Caco-2 (cell line): ENCODE measurements around the gene C2orf72. TPM values are rescaled to one million over a fixed set of nuclear protein-coding genes. Genes with fewer than 3 reads are reported as not detected.

Experiments
- BruUV-seq: library from RNA; stranded (reverse); fragments of 400-500 nt; replicated peaks from 2 replicates; lab custom pipeline; 2021; lab: Mats Ljungman, UMichigan
- CTCF ChIA-PET: fragments of 300-600 bp; sonication (Branson Sonifier 250); formaldehyde crosslinking; loops from one replicate; lab custom pipeline; 2022; ENCODE audit warnings: antibody characterized with exemption; lab: Charles Lee
- POLR2A ChIA-PET: fragments of 300-600 bp; sonication (Branson Sonifier 250); formaldehyde crosslinking; loops from one replicate; lab custom pipeline; 2022; ENCODE audit warnings: antibody characterized with exemption; lab: Charles Lee
- DNase-seq, 2 experiments: peaks; one replicate each; pipeline versions ENCODE4 v3.0.0 to v3.0.0-alpha.2; 2020 to 2022
- H3K27me3 ChIP-seq: replicated peaks from 2 replicates; pipeline ENCODE4 v1.6.0; 2011; ENCODE audit warnings: low read length; ENCODE audit not compliant: control insufficient read depth, insufficient read depth
- H3K36me3 ChIP-seq: 2 replicates; pipeline ENCODE4 v1.5.1; 2011; ENCODE audit warnings: low read length; ENCODE audit not compliant: control insufficient read depth, insufficient read depth
- H3K4me1 ChIP-seq: fragments of 250-450 bp; sonication (Bioruptor Pico); 2 replicates; pipeline ENCODE4 v1.5.1; 2020; ENCODE audit warnings: mild to moderate bottlenecking
- H3K4me3 ChIP-seq: 2 replicates; pipeline ENCODE4 v1.5.1; 2011; ENCODE audit warnings: low read depth, mild to moderate bottlenecking, control low read depth, low read length
- H3K9me3 ChIP-seq: fragments of 250-450 bp; sonication (Bioruptor Pico); 2 replicates; pipeline ENCODE4 v1.5.1; 2020; ENCODE audit warnings: mild to moderate bottlenecking, moderate library complexity
- H3K27ac Mint-ChIP-seq: one replicate; pipeline ENCODE4 v1.8.0; 2022; ENCODE audit warnings: mixed read lengths; ENCODE audit not compliant: unreplicated experiment
- H3K27me3 Mint-ChIP-seq: one replicate; pipeline ENCODE4 v1.8.0; 2022; ENCODE audit warnings: mixed read lengths; ENCODE audit not compliant: insufficient read depth, unreplicated experiment
- H3K36me3 Mint-ChIP-seq: one replicate; pipeline ENCODE4 v1.8.0; 2022; ENCODE audit warnings: mild to moderate bottlenecking, mixed read lengths; ENCODE audit not compliant: insufficient read depth, unreplicated experiment
- H3K4me1 Mint-ChIP-seq: one replicate; pipeline ENCODE4 v1.8.0; 2022; ENCODE audit warnings: low read depth, mixed read lengths; ENCODE audit not compliant: unreplicated experiment
- H3K4me3 Mint-ChIP-seq: one replicate; pipeline ENCODE4 v1.8.0; 2022; ENCODE audit warnings: mild to moderate bottlenecking, moderate library complexity, mixed read lengths; ENCODE audit not compliant: unreplicated experiment
- H3K9me3 Mint-ChIP-seq: one replicate; pipeline ENCODE4 v1.8.0; 2022; ENCODE audit warnings: mixed read lengths; ENCODE audit not compliant: unreplicated experiment
- intact Hi-C: fragments of 100-400 bp; cut with micrococcal nuclease; formaldehyde crosslinking; loops from one replicate; pipeline ENCODE4 v1.10.0; 2022; ENCODE audit not compliant: unreplicated experiment
- total RNA-seq: library from RNA; stranded (reverse); gene quantifications from 2 replicates; pipeline ENCODE4 v1.2.3, GENCODE V29; 2022
- TF ChIP-seq, protein P1 (sequence below), 2 experiments: fragments of 200-600 bp in 1 of 2; IDR thresholded peaks; 1 replicate in 1 of 2; 2 replicates in 1 of 2; pipeline versions ENCODE4 v1.5.1 to v1.8.0; 2011 to 2022; ENCODE audit warnings: antibody characterized with exemption in 1 of 2, control low read depth in 1 of 2, inconsistent platforms in 1 of 2, low read depth in 1 of 2, low read length in 1 of 2, mild to moderate bottlenecking in 1 of 2, moderate library complexity in 1 of 2; ENCODE audit not compliant: insufficient read depth in 1 of 2, severe bottlenecking in 1 of 2, unreplicated experiment in 1 of 2

The C2orf72 gene
- total RNA-seq, 1 experiment from 2014 or later = 105 TPM

- peaks cover 62% of the 10 kb centered on the region for H3K4me1 ChIP-seq
- intact Hi-C loops = no loop called here
- H3K27me3 ChIP-seq = no peaks in the 10 kb centered on the region
- no peak overlapping the region for H3K4me3 ChIP-seq
- ChIA-PET CTCF (interaction anchor here (0.7 kb wide), 1 partner anchor 1538 kb away, joined by 4 read pairs; no protein-coding TSS in a partner anchor), POLR2A (no interaction called here)
- Mint-ChIP-seq H3K4me1 (peaks cover 17% of the 10 kb centered on the region), H3K36me3 (no peaks in the 10 kb centered on the region), H3K9me3 (no peaks in the 10 kb centered on the region), H3K27ac (peak overlapping the region; percentile 97), H3K4me3 (no peak overlapping the region), H3K27me3 (no peaks in the 10 kb centered on the region)
- no peaks in the 10 kb centered on the region for H3K36me3 ChIP-seq
- TF ChIP-seq, protein P1, sequence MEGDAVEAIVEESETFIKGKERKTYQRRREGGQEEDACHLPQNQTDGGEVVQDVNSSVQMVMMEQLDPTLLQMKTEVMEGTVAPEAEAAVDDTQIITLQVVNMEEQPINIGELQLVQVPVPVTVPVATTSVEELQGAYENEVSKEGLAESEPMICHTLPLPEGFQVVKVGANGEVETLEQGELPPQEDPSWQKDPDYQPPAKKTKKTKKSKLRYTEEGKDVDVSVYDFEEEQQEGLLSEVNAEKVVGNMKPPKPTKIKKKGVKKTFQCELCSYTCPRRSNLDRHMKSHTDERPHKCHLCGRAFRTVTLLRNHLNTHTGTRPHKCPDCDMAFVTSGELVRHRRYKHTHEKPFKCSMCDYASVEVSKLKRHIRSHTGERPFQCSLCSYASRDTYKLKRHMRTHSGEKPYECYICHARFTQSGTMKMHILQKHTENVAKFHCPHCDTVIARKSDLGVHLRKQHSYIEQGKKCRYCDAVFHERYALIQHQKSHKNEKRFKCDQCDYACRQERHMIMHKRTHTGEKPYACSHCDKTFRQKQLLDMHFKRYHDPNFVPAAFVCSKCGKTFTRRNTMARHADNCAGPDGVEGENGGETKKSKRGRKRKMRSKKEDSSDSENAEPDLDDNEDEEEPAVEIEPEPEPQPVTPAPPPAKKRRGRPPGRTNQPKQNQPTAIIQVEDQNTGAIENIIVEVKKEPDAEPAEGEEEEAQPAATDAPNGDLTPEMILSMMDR (IDR thresholded peaks at IDR 0.05; ENCODE audit: insufficient read depth in 1 of 2, low read depth in 1 of 2, low read length in 1 of 2, severe bottlenecking in 1 of 2, unreplicated experiment in 1 of 2) = no peak
- no peak for DNase-seq
- no TSS peak for BruUV-seq
- no peaks in the 10 kb centered on the region for H3K9me3 ChIP-seq
These were observed 4.7 kb upstream of the C2orf72 start for GRCh38 chr2:231032575-231033140.

DNA sequence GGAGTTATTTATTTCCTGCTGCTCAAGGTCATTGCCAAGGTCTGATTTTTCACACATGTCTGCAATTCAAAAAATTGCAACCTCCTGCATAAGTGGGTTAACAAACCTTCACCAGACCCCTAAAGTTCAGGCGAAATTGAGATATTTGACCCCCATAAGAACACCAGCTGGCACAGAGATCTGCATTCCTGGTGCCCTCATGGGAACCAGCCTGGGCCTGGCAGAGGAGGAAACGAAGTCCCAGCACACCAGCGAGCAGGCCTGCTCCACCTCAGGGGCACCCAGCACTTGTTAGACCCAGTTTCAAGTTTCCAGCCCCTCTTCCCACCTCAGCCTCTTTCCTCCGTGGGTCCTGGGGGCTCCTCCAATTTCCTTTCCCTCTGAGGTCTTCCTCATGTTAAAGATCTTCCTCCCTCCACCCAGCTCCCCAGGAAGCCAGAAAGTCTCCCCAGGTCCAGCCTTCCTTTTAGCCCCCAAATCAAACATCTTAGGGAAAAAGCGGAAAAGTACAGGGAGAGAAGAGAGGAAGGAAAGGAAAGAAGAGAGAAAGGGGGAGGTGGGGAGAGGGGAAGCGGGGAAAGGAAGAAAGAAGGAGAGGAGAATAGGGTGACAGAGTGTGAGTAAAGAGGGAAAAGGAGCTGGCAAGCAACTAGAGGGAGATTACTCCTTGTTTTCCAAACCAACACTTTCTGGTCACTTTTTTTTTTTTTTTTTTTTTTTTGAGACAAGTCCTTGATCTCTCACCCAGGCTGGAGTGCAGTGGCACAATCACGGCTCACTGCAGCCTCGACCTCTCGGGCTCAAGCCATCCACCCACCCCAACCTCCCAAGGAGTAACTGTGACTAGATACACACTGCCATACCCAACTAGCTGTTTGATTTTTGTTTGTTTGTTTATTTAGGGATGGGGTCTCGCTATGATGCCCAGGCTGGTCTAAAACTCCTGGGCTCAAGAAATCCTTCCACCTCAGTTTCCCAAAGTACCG lies 3.9 kb upstream of the C2orf72 start:
- H3K27me3 ChIP-seq = no peaks in the 10 kb centered on the region
- peak overlapping the region; percentile 66 for H3K4me3 Mint-ChIP-seq
- H3K36me3 ChIP-seq = no peaks in the 10 kb centered on the region
- H3K36me3 Mint-ChIP-seq = peaks cover 2% of the 10 kb centered on the region
- TF ChIP-seq, protein P1 (IDR thresholded peaks at IDR 0.05; ENCODE audit: insufficient read depth in 1 of 2, low read depth in 1 of 2, low read length in 1 of 2, severe bottlenecking in 1 of 2, unreplicated experiment in 1 of 2) = no peak
- TSS peak; percentile 28 for BruUV-seq
- ChIA-PET POLR2A (interaction anchor here (0.6 kb wide), 1 partner anchor 20 kb away, joined by 5 read pairs; no protein-coding TSS in a partner anchor), CTCF (interaction anchor here (0.7 to 1.0 kb wide), 3 partner anchors 19 to 1539 kb away, joined by 3 to 4 read pairs (median 3); no protein-coding TSS in a partner anchor)
- intact Hi-C loops = loop anchor here (1.0 to 2.0 kb wide), 4 partner anchors 17 to 163 kb away; no protein-coding TSS in a partner anchor
- peaks cover 17% of the 10 kb centered on the region for H3K4me1 Mint-ChIP-seq
- H3K9me3 ChIP-seq = no peaks in the 10 kb centered on the region
- DNase-seq = peak in 1 of 2 experiments; percentile 66
- no peak overlapping the region for H3K4me3 ChIP-seq
- H3K27me3 Mint-ChIP-seq = no peaks in the 10 kb centered on the region
- no peaks in the 10 kb centered on the region for H3K9me3 Mint-ChIP-seq
- peaks cover 62% of the 10 kb centered on the region for H3K4me1 ChIP-seq
- peak overlapping the region; percentile 97 for H3K27ac Mint-ChIP-seq

DNA sequence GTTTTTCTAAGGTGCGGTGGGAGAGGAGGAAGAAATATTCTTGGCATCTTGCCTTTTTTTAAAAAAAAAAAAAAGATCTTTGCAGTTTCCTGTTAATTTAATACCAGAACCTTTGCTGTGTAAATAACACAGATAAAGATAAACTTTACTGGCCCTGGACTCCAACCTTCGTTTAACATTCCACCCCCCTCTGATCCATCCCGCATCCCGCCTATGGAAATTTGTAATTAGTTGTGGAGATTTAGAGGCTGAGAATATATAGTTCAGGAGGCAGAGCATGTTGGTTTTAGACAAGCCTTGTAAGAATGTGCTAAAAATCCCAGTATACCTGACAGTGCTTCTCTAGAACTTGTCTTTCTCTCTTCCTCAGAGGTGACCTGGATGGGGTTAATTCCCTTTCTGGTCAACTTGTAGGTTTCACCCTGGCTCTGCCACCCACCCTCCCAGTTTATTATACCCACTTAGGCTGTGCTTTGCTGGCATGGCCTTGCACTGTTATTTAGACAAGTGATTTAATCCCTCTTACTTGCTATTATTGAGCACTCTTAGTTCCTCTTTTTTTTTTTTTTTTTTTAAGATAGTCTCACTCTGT lies 2.9 kb upstream of the C2orf72 start:
- H3K4me3 Mint-ChIP-seq = no peak overlapping the region
- TF ChIP-seq, protein P1 (IDR thresholded peaks at IDR 0.05; ENCODE audit: insufficient read depth in 1 of 2, low read depth in 1 of 2, low read length in 1 of 2, severe bottlenecking in 1 of 2, unreplicated experiment in 1 of 2) = no peak
- Histone ChIP-seq H3K27me3 (no peaks in the 10 kb centered on the region), H3K9me3 (no peaks in the 10 kb centered on the region), H3K4me1 (peaks cover 63% of the 10 kb centered on the region), H3K4me3 (no peak overlapping the region), H3K36me3 (no peaks in the 10 kb centered on the region)
- H3K36me3 Mint-ChIP-seq = peaks cover 12% of the 10 kb centered on the region
- BruUV-seq = no TSS peak
- DNase-seq = peak; percentile 66 to 70
- no peaks in the 10 kb centered on the region for H3K27me3 Mint-ChIP-seq
- ChIA-PET CTCF (no interaction called here), POLR2A (no interaction called here)
- peak overlapping the region; percentile 97 for H3K27ac Mint-ChIP-seq
- intact Hi-C loops = loop anchor here (1.0 to 2.0 kb wide), 4 partner anchors 16 to 164 kb away; no protein-coding TSS in a partner anchor
- H3K9me3 Mint-ChIP-seq = no peaks in the 10 kb centered on the region
- peaks cover 17% of the 10 kb centered on the region for H3K4me1 Mint-ChIP-seq
